HG03045 (cell line): Measurements from ENCODE around the gene SPATS2L.

ENCODE experiments used
- ATAC-seq: cut with Tn5 transposase; IDR thresholded peaks from one replicate; pipeline ENCODE4 v1.9.1; 2021; ENCODE audit warnings: mild to moderate bottlenecking, moderate library complexity; ENCODE audit not compliant: unreplicated experiment

The SPATS2L gene

GRCh38 chr2:200296118-200296517 is 10.4 kb upstream of the SPATS2L start:
- ATAC-seq, result no peak

GRCh38 chr2:200297100-200297499 is 9.4 kb upstream of the SPATS2L start:
- ATAC-seq, result no peak

- no peak for ATAC-seq
Observed at GRCh38 chr2:200297989-200298388, 8.5 kb upstream of the SPATS2L start.

GRCh38 chr2:200298816-200299215 is 7.7 kb upstream of the SPATS2L start:
- ATAC-seq, result no peak

- no peak for ATAC-seq
Observed at GRCh38 chr2:200300065-200300464, 6.4 kb upstream of the SPATS2L start.

GRCh38 chr2:200300638-200301314 is 5.7 kb upstream of the SPATS2L start:
- no peak for ATAC-seq

GRCh38 chr2:200301953-200302858 is 4.3 kb upstream of the SPATS2L start:
- no peak for ATAC-seq

- no peak for ATAC-seq
Observed at GRCh38 chr2:200302940-200303727, 3.4 kb upstream of the SPATS2L start.

GRCh38 chr2:200305797-200306195 is 697 bp upstream of the SPATS2L start:
- no peak for ATAC-seq

GRCh38 chr2:200306931-200307723 is 634 bp downstream of the SPATS2L start:
- peak; percentile 72 for ATAC-seq

- ATAC-seq, result no peak
Observed at GRCh38 chr2:200307724-200308545, 1.4 kb downstream of the SPATS2L start.

- ATAC-seq, result no peak
Observed at GRCh38 chr2:200308546-200309295, 2.2 kb downstream of the SPATS2L start.

GRCh38 chr2:200309296-200310049 is 3.0 kb downstream of the SPATS2L start:
- no peak for ATAC-seq

GRCh38 chr2:200310545-200310971 is 4.1 kb downstream of the SPATS2L start:
- no peak for ATAC-seq

GRCh38 chr2:200311139-200311538 is 4.6 kb downstream of the SPATS2L start:
- ATAC-seq, result no peak

GRCh38 chr2:200314976-200315567 is 8.6 kb downstream of the SPATS2L start:
- no peak for ATAC-seq

- ATAC-seq, result no peak
Observed at GRCh38 chr2:200317975-200318374, 11.5 kb downstream of the SPATS2L start.

GRCh38 chr2:200318940-200319435 is 12.5 kb downstream of the SPATS2L start:
- ATAC-seq, result no peak
